PFSK-1 (cell line): Measurements from ENCODE around the gene DNAH7.

Experiments
- POLR2AphosphoS5 ChIP-seq: IDR thresholded peaks from 2 replicates; pipeline ENCODE4 v1.6.1; 2012; ENCODE audit warnings: low read depth, mild to moderate bottlenecking, control low read depth, low read length, moderate library complexity
- SIN3A ChIP-seq: IDR thresholded peaks from 2 replicates; pipeline ENCODE4 v1.6.1; 2012; ENCODE audit warnings: mild to moderate bottlenecking, low read length, moderate library complexity, borderline replicate concordance; ENCODE audit not compliant: insufficient read depth
- TAF1 ChIP-seq: IDR thresholded peaks from 2 replicates; pipeline ENCODE4 v1.6.1; 2012; ENCODE audit warnings: low read length, control low read depth, borderline replicate concordance; ENCODE audit not compliant: insufficient read depth
- TF ChIP-seq, protein P1 (sequence below), 2 experiments: IDR thresholded peaks; 2 replicates each; pipeline versions ENCODE4 v1.6.1 to v1.8.0; 2011 to 2012; ENCODE audit warnings: low read depth in 2 of 2, low read length in 2 of 2, control low read depth in 1 of 2, inconsistent platforms in 1 of 2, mild to moderate bottlenecking in 1 of 2, moderate library complexity in 1 of 2; ENCODE audit not compliant: insufficient read depth in 1 of 2

DNA sequence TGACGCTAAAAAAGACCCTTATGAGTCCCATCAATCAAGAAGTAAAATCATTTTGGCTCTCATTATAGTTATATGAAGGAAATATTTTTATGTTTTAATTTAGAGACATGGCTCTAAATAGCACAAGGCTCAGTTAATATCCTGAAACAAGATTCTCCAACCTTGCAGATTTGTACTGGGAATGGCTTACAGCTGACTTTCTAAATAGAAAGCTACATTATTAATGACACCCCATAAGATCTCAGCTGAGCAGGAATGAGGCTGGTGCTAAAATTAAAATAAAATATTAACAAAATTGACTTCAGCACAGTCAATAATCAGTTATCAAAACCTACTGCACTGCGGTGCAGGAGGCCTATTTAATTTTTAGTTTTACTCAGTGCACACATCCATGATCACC, 274.8 kb downstream of the DNAH7 start:
- TF ChIP-seq TAF1 (no peak), POLR2AphosphoS5 (no peak), SIN3A (no peak)
- TF ChIP-seq, protein P1, sequence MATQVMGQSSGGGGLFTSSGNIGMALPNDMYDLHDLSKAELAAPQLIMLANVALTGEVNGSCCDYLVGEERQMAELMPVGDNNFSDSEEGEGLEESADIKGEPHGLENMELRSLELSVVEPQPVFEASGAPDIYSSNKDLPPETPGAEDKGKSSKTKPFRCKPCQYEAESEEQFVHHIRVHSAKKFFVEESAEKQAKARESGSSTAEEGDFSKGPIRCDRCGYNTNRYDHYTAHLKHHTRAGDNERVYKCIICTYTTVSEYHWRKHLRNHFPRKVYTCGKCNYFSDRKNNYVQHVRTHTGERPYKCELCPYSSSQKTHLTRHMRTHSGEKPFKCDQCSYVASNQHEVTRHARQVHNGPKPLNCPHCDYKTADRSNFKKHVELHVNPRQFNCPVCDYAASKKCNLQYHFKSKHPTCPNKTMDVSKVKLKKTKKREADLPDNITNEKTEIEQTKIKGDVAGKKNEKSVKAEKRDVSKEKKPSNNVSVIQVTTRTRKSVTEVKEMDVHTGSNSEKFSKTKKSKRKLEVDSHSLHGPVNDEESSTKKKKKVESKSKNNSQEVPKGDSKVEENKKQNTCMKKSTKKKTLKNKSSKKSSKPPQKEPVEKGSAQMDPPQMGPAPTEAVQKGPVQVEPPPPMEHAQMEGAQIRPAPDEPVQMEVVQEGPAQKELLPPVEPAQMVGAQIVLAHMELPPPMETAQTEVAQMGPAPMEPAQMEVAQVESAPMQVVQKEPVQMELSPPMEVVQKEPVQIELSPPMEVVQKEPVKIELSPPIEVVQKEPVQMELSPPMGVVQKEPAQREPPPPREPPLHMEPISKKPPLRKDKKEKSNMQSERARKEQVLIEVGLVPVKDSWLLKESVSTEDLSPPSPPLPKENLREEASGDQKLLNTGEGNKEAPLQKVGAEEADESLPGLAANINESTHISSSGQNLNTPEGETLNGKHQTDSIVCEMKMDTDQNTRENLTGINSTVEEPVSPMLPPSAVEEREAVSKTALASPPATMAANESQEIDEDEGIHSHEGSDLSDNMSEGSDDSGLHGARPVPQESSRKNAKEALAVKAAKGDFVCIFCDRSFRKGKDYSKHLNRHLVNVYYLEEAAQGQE (IDR thresholded peaks at IDR 0.05; ENCODE audit: insufficient read depth in 1 of 2, low read depth in 2 of 2, low read length in 2 of 2), result no peak
